H9 (cell line): ENCODE results near the gene CHMP3. TPM values are rescaled to one million over a fixed set of nuclear protein-coding genes. Genes with fewer than 3 reads are reported as not detected.

ENCODE experiments used
- DNase-seq: peaks from one replicate; pipeline ENCODE4 v3.0.0-alpha.2; 2017
- H2AFZ ChIP-seq: one replicate; pipeline ENCODE4 v1.6.1; 2013; ENCODE audit warnings: mild to moderate bottlenecking, low read length, control low read depth, moderate library complexity
- H2AK5ac ChIP-seq: 2 replicates; pipeline ENCODE4 v1.6.1; 2013; ENCODE audit warnings: low read length, control low read depth, mixed read lengths; ENCODE audit not compliant: insufficient read length
- H2BK120ac ChIP-seq: one replicate; pipeline ENCODE4 v1.6.1; 2013; ENCODE audit warnings: low read depth, mild to moderate bottlenecking, low read length, control low read depth, inconsistent platforms; ENCODE audit not compliant: poor library complexity, severe bottlenecking
- H2BK12ac ChIP-seq: 2 replicates; pipeline ENCODE4 v1.6.1; 2013; ENCODE audit warnings: low read length, control low read depth, mixed read lengths, low read depth; ENCODE audit not compliant: insufficient read length
- H2BK15ac ChIP-seq: 2 replicates; pipeline ENCODE4 v1.6.1; 2013; ENCODE audit warnings: low read depth, low read length, control low read depth
- H2BK20ac ChIP-seq: one replicate; pipeline ENCODE4 v1.6.1; 2013; ENCODE audit warnings: low read depth, mild to moderate bottlenecking, low read length, control low read depth, inconsistent platforms; ENCODE audit not compliant: poor library complexity, severe bottlenecking
- H2BK5ac ChIP-seq: 2 replicates; pipeline ENCODE4 v1.6.1; 2013; ENCODE audit warnings: low read length, control low read depth, mixed read lengths; ENCODE audit not compliant: insufficient read length
- H3K14ac ChIP-seq: 2 replicates; pipeline ENCODE4 v1.6.1; 2013; ENCODE audit warnings: low read length, control low read depth; ENCODE audit not compliant: insufficient read depth
- H3K18ac ChIP-seq: 2 replicates; pipeline ENCODE4 v1.6.1; 2013; ENCODE audit warnings: low read depth, mild to moderate bottlenecking, mixed read lengths, low read length, control low read depth; ENCODE audit not compliant: insufficient read length
- H3K23ac ChIP-seq: 2 replicates; pipeline ENCODE4 v1.6.1; 2013; ENCODE audit warnings: low read length, control low read depth, mixed read lengths, low read depth; ENCODE audit not compliant: insufficient read length
- H3K23me2 ChIP-seq: 2 replicates; pipeline ENCODE4 v1.6.1; 2013; ENCODE audit warnings: low read depth, mild to moderate bottlenecking, mixed read lengths, low read length, control low read depth; ENCODE audit not compliant: insufficient read length, poor library complexity, severe bottlenecking
- H3K27ac ChIP-seq: 2 replicates; pipeline ENCODE4 v1.5.1; 2013; ENCODE audit warnings: low read length, control low read depth, mixed read lengths, low read depth; ENCODE audit not compliant: insufficient read length
- H3K27me3 ChIP-seq: 2 replicates; pipeline ENCODE4 v1.6.1; 2013; ENCODE audit warnings: low read length, control low read depth, inconsistent platforms; ENCODE audit not compliant: insufficient read depth
- H3K4ac ChIP-seq: 2 replicates; pipeline ENCODE4 v1.6.1; 2013; ENCODE audit warnings: low read depth, mild to moderate bottlenecking, control low read depth, inconsistent platforms, low read length, moderate library complexity
- H3K4me1 ChIP-seq: 2 replicates; pipeline ENCODE4 v1.6.1; 2013; ENCODE audit warnings: low read length, control low read depth, inconsistent platforms; ENCODE audit not compliant: insufficient read depth
- H3K4me2 ChIP-seq: 2 replicates; pipeline ENCODE4 v1.6.1; 2013; ENCODE audit warnings: low read length, control low read depth, mixed read lengths; ENCODE audit not compliant: insufficient read length, insufficient read depth
- H3K56ac ChIP-seq: 2 replicates; pipeline ENCODE4 v1.6.1; 2013; ENCODE audit warnings: low read depth, mild to moderate bottlenecking, mixed read lengths, low read length, control low read depth; ENCODE audit not compliant: insufficient read length
- H3K79me1 ChIP-seq: 2 replicates; pipeline ENCODE4 v1.6.1; 2013; ENCODE audit warnings: low read depth, mild to moderate bottlenecking, moderate library complexity, low read length, control low read depth, inconsistent platforms; ENCODE audit not compliant: insufficient read depth, poor library complexity, severe bottlenecking
- H3K79me2 ChIP-seq: 2 replicates; pipeline ENCODE4 v1.6.1; 2013; ENCODE audit warnings: low read length, control low read depth, inconsistent platforms; ENCODE audit not compliant: insufficient read depth
- H3K9ac ChIP-seq: 2 replicates; pipeline ENCODE4 v1.6.1; 2013; ENCODE audit warnings: low read length, control low read depth, mixed read lengths; ENCODE audit not compliant: insufficient read length; ENCODE audit errors: extremely low read depth
- H3K9me3 ChIP-seq: one replicate; pipeline ENCODE4 v1.6.1; 2013; ENCODE audit warnings: low read depth, low read length, inconsistent platforms; ENCODE audit not compliant: control insufficient read depth
- H3T11ph ChIP-seq: one replicate; pipeline ENCODE4 v1.6.1; 2013; ENCODE audit warnings: mild to moderate bottlenecking, low read length, control low read depth, inconsistent platforms
- H4K20me1 ChIP-seq: one replicate; pipeline ENCODE4 v1.6.1; 2013; ENCODE audit not compliant: control insufficient read depth, insufficient read length, insufficient read depth
- H4K5ac ChIP-seq: 2 replicates; pipeline ENCODE4 v1.6.1; 2013; ENCODE audit warnings: low read depth, mild to moderate bottlenecking, mixed read lengths, low read length, control low read depth; ENCODE audit not compliant: insufficient read length
- H4K8ac ChIP-seq: replicated peaks from 2 replicates; pipeline ENCODE4 v1.6.1; 2013; ENCODE audit warnings: low read length, control low read depth, mixed read lengths, low read depth; ENCODE audit not compliant: insufficient read length
- H4K91ac ChIP-seq: 2 replicates; pipeline ENCODE4 v1.6.1; 2013; ENCODE audit warnings: low read depth, mild to moderate bottlenecking, moderate library complexity, mixed read lengths, low read length, control low read depth; ENCODE audit not compliant: insufficient read length
- H3K27ac Mint-ChIP-seq, 3 experiments: 2 replicates in 2 of 3; 3 replicates in 1 of 3; pipeline ENCODE4 v1.8.0; 2020 to 2021; ENCODE audit warnings: mixed read lengths in 3 of 3, mild to moderate bottlenecking in 1 of 3, moderate library complexity in 1 of 3
- H3K27me3 Mint-ChIP-seq: 2 replicates; pipeline ENCODE4 v1.8.0; 2021; ENCODE audit warnings: low read depth, mild to moderate bottlenecking, moderate library complexity, mixed read lengths
- H3K36me3 Mint-ChIP-seq, 3 experiments: 2 replicates in 2 of 3; 3 replicates in 1 of 3; pipeline ENCODE4 v1.8.0; 2020 to 2021; ENCODE audit warnings: low read depth in 3 of 3, mixed read lengths in 3 of 3; ENCODE audit not compliant: insufficient read depth in 1 of 3
- H3K4me1 Mint-ChIP-seq, 2 experiments: 2 replicates each; pipeline ENCODE4 v1.8.0; 2020; ENCODE audit warnings: mixed read lengths in 2 of 2
- H3K4me3 Mint-ChIP-seq, 2 experiments: 2 replicates in 1 of 2; 3 replicates in 1 of 2; pipeline ENCODE4 v1.8.0; 2020 to 2021; ENCODE audit warnings: mild to moderate bottlenecking in 2 of 2, mixed read lengths in 2 of 2, moderate library complexity in 1 of 2
- H3K9me3 Mint-ChIP-seq, 2 experiments: 2 replicates in 1 of 2; 3 replicates in 1 of 2; pipeline ENCODE4 v1.8.0; 2020; ENCODE audit warnings: mild to moderate bottlenecking in 2 of 2, mixed read lengths in 2 of 2, moderate library complexity in 1 of 2
- CTCF ChIP-seq: fragments of 200-600 bp; sonication (generic); conservative IDR thresholded peaks from 3 replicates; pipeline ENCODE4 v1.8.0; 2021; ENCODE audit warnings: antibody characterized with exemption, mild to moderate bottlenecking
- WGBS: extraction: QIAGEN DNeasy Blood & Tissue Kit; methylation state at CpG from one replicate; pipeline ENCODE4 v1.1.7; 2013; ENCODE audit warnings: missing lambda C conversion rate, low lambda C conversion rate, mixed read lengths; ENCODE audit not compliant: insufficient read length; ENCODE audit errors: extremely low coverage; 5-methylcytosine and 5-hydroxymethylcytosine counted together
- total RNA-seq: library from RNA; stranded (reverse); gene quantifications from 2 replicates; pipeline ENCODE4 v1.2.1, GENCODE V29; 2021

Gene CHMP3
- total RNA-seq, 1 experiment from 2014 or later = 28.8 TPM

DNA sequence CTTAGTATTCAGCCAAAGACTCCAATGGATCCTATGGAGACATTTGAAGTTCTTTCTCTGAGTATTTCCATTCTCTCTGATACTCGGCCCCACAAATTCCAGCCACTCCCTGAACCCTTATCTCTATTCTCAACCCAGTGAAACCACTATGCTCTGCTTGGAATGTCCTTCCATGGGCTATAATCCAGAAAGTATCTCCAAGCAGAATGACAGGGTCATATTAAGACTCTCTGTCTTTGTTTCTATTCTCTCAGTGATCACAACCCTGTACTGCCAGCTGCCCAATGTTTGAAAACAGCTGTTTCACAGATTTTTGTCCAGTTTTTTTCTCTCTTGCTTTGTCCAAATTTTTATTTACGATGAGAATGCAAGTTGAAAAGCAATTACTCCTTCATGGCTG is 21.9 kb downstream of the CHMP3 start:
- Histone ChIP-seq H2AK5ac (no peak overlapping the region), H2BK15ac (no peak overlapping the region), H3K14ac (no peak overlapping the region), H3K4me2 (no peak overlapping the region), H3K4me1 (no peaks in the 10 kb centered on the region), H3K27ac (no peak overlapping the region), H2BK20ac (no peak overlapping the region), H2BK12ac (no peak overlapping the region), H3K23me2 (no peaks in the 10 kb centered on the region), H4K91ac (no peak overlapping the region), H4K8ac (no peak overlapping the region), H4K20me1 (no peaks in the 10 kb centered on the region), H2BK5ac (no peak overlapping the region), H3K79me2 (no peaks in the 10 kb centered on the region), H3K56ac (no peak overlapping the region), H3K9me3 (peaks cover 14% of the 10 kb centered on the region), H3K18ac (no peak overlapping the region), H2BK120ac (no peak overlapping the region), H4K5ac (no peak overlapping the region), H3K27me3 (no peaks in the 10 kb centered on the region), H3K9ac (no peak overlapping the region), H2AFZ (no peak overlapping the region), H3K79me1 (no peaks in the 10 kb centered on the region), H3K4ac (no peak overlapping the region), H3K23ac (no peak overlapping the region), H3T11ph (no peak overlapping the region)
- WGBS = no CpG with 5 or more reads among the region's 2 CpGs
- peaks cover 0 to 2% of the 10 kb centered on the region in 2 experiments; a peak in 1 of 4 replicates for H3K4me1 Mint-ChIP-seq
- DNase-seq = no peak
- H3K27ac Mint-ChIP-seq = no peak overlapping the region
- peaks cover 40 to 44% of the 10 kb centered on the region in 2 experiments for H3K9me3 Mint-ChIP-seq
- TF ChIP-seq CTCF = no peak
- peaks cover 48 to 57% (median 52%) of the 10 kb centered on the region in 3 experiments for H3K36me3 Mint-ChIP-seq
- H3K27me3 Mint-ChIP-seq = peaks cover 4% of the 10 kb centered on the region
- H3K4me3 Mint-ChIP-seq = no peak overlapping the region
